GM18502 (cell line): ENCODE results near the gene FIBCD1.

Experiments
- ATAC-seq: cut with Tn5 transposase; IDR thresholded peaks from one replicate; pipeline ENCODE4 v1.9.1; 2021; ENCODE audit warnings: mild to moderate bottlenecking; ENCODE audit not compliant: unreplicated experiment, poor library complexity

FIBCD1 gene

DNA sequence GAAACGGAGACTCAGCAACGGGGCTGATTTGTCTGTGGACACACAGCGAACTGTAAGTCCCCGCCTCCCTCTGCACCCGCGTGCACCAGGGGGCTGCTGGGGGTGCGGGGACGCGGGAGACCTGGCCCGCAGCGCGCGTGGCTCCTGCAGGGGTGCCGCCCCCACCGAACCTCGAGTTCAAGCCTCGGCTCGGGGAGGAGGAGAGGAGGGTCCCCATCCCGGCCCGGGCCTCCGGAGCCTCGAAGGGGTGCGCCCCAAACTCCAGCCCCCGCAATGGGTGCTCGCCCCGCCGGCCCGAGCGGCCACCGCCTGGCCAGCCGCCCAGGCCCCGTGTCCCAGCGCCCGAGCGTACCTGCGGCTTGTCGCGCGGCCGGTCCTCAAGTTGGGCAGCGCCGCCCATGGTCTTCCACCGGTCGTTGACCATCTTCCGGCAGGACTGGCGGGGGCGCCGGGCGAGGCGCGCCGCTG, 829 bp downstream of the FIBCD1 start:
- no peak for ATAC-seq

DNA sequence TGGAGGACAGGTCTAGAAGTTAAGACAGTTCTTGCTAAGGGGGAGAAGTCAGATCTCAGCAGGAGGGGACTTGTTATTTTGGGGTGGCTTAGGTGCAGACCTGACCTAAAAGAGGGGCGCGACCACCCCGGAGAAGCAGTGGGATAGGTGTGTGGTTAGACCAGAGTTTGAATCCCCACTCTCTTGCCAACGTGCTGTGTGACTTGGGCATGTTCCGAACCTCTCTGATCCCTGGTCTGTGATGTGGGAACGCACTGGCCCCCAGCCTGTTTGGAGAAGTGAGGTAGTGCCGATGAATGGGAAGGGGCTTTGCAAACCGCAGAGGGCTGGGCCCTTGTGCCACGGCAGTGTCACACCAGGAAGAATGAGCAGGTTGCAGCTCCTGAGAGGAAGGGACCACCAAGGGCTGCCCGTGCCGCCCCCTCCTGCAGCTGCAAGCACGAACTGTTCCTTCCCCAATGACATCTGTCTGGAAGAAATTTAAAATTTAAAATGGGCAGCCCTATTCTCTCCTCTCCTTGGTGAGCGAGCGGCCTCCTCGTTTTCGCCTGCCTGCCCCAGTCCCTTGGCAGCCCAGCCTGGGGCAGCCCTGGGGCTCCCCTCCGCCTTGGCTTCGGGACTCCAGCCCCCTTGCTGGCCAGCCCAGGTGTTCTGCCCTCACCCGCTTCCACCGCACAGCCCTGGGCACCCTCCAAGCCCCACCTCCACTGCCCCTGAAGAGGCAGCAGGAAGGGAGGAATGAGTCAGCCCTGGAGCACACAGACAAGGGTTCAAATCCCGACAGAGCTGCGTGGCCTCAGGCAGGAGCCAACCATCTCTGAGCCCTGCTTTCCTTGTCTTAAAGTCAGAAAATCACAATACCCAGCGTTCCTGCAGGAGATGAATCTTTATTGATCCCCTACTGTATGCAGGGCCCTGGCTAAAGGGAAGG, 1.6 kb downstream of the FIBCD1 start:
- no peak for ATAC-seq

DNA sequence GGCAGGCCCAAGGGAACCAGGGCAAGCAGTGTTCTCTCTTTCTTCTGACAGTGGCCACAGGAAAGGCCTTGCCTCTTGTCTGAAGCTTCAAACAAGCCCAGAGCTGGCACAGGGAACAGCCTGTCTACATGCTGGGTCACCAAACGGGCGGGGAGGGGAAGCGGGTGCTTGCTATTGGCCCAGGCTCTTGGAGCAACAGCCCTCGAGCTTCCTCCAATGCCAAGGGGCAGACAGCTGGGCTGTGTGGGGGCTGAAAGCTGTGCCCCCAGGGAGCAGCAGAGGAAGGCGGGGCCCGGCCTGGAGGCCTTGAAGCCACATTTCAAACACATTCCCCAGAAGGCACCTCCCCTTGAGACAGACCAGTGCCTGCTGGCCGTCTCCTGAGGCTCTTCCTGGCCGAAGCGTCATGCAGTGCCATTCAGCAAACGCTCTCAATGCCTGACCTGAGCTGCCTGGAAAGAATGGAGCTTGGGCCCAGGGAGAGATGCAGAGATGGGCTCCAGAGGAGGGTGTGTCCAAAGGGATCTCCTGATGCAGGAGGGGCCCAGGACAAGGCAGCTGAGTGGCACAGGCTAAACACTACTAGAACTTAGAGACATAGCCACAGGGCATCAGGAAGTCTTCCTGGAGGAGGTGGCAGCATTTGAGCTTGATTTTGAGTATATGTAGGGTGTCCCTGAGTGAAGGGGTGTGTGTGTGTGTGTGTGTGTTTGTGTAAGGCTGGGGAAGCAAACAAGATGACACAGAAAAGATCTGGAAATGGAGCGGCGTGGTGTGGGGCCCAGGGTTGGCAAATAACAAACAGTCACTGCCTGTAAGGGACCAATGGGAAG, 2.5 kb downstream of the FIBCD1 start:
- no peak for ATAC-seq

DNA sequence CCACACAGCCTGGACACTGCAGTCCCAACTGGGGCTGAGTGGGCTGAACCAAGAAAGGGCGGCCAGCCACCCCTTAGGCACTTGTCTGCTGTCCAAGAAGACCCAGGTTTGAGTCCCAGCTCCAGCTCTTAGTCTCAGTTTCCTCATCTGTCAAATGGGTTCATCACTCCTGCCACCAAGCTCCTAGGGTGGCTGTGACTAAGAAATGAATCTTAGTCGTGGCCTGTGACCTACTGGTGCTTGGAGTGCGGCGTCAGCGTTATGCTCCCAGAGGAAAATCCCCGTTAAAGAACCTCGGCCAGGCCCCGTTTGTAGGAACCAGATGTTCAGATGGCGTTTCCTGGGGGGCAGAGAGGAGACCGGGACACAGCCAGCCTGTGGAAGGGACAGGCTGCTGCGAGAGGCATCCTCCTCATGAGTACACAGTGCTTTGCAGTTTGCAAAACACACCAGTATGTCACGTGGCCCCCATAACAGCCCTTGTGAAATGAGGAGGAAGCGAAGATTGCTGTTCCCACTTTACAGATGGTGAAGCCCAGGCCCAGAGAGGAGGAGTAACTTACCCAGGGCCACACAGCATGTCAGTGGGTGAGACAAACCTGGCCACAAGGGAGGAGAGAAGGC, 3.3 kb downstream of the FIBCD1 start:
- ATAC-seq = no peak

DNA sequence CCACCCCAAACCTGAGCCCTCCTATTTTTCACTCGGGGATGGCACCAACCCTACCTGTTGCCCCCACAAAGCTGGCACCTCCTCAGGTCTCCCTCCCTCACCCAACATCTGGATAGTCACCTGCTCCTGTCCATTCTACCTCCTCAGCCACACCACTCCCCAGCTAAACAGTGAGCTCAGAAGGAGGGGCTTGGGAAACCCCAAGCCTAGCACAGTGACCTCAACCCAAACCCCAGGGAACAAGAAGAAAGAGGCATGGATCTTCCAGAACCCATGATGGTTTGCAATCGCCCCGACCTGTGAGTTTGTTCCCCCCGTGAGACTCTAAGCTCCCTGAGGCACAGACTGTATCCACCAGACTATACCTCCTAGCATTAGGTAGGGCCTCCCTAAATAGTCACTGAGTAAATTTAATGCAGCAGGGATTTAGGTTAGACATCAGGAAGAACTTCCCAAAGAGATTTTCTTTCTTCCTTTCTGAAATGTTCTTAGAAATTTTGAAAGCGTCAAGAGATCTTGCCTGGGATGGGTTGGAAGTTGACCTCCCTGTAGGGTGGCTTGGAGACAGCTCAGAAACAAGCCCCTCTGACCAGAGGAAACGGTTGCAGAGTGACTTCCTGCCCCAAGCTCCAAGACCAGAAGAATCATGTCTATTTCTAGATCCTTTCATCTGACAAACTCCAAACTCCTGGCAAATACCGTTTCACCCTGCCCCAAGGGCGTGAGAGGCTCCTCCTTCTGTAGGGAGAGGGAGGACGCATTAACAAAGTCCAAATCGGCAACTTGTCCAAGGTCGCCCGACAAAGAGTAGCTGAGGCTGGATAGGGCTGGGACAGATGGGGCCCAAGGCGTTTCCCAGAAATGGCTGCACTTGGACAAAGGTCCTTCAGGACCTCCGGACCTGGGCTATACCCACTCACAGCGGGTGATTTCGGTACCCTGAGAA, 4.1 kb downstream of the FIBCD1 start:
- ATAC-seq = no peak

DNA sequence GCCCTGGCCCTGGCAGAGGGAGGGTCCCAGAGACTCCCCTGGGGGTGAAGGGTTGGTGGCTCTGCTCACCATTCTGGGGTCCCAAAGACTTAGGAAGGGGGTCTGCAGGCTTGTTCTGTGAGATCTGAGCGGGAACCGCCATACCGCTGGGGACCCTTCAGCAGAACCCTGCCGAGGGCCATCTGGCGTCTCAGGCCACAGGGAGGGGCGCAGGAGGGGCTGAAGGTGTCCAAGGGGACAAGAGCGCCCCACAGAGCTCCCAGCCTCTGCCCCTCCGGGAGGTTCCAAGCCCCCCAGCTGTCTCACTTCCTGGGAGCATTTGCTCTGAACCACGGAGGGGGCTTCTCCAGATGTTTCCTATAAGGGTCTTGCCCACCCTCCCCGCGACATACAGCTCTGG, 4.8 kb downstream of the FIBCD1 start:
- no peak for ATAC-seq

DNA sequence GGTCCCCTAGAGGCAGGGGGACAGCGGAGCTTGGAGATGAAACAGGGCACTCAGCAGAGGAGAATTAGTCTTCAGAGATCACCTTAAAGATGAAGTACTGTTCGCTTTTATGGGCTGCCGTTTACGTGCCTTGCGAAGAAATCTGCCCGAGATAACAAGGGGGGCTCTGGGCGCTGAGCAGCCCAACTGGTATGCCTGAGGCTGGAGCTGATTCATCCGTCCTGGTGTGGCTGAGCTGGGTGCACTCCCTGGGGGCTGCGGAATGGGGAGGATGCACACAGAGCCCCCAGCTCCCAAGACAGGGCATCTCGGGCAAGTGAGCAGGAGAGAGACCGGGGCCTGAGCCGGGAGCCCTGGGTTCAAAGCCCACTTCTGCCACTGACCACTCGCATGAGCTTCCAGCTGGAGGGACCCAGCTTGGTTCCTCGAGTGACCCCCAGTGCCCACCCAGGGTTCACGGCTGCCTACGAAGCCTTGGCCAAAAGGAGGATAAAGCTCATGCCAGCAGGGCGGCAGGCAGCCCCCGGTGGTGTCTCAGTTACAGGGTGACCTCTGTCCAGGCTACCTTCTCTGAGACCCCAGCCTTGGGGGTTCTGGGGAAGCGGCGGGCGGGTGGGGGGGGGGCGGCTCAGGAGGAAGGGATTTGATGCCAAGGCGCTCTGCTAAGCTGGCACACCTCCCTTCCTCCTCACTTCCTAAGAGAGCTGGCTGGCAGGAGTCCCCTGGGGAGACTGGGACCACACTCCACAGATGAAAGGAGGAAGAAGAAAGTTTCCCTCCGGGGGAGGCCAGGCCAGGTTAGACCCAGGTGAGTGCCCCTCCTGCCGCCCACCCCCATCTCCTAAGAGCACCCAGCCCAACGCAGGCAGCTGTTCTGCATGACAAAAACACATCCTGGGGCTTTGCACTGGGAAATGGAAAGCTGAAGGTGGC, 5.7 kb downstream of the FIBCD1 start:
- no peak for ATAC-seq

DNA sequence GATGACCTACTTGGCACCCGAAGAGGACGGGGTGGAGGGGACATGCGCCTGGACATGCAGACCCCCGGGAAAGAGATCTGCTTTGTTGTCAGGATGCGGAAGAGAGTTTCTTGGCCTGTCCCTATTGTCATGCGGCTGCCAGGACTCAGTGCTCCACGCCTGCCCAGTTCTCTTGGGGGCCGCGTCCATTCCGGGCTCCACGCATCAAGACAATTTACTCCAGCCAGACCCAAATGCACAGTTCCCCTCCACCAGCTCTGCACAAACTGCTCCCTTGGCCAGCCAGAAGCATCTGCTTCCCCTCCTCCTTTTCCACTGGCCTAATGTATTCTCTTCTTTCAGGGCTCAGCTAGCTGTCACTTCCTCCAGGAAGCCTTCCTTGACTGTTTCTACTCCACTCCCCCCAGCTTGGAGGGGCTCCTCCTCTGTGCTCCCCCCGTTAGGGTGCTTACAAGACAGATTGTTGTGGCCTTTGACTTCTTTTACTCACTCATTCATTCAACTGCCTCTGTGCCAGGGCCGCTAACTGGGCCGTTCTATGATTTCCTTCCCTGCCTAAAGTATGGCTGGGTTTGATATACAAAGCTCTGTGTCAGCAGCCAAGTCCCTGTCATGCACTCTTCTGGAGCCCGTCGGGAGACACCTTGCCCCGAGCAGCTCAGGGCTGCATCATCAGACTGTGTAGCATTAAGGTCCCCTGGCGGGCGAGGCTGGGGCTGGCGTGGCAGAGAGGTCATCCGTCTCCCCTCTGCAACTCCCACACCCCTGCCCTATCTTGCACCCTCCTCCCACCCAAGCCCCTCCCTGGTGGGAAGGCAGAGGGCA, 6.6 kb downstream of the FIBCD1 start:
- ATAC-seq = no peak

DNA sequence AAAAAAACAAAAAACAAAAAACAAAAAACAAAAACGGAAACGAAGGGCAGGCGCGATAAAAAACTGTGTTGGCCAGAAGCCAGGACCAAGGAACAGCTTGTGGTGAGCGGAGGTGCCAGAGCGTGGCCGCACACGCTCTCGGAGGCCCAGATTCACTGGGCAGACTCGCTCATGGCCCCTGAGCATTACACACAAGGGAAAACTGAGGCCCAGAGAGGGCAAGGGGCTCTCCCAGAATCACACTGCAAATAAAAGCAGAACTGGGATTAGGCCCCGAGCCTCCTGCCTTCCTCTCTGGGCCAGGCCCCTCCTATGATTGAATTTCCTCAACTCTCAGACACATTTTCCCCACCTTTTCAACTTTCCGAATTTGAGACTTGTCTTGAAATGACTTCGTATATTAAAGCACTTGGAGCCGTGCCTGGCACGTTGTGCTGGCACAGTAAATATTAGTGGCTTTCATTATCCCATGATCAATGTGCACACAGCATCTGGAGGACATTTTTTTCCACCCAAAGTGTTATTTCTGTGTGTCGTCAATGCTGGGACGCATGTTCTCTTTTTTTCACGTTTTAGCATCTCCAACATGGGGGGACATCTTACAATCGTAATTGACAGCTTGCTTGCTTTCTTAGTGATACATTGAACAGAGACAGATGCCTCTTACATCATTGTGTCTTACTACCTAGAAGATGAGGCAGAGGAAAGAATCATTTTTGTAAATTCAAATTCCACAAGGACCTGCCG, 7.4 kb downstream of the FIBCD1 start:
- ATAC-seq = peak; percentile 53

DNA sequence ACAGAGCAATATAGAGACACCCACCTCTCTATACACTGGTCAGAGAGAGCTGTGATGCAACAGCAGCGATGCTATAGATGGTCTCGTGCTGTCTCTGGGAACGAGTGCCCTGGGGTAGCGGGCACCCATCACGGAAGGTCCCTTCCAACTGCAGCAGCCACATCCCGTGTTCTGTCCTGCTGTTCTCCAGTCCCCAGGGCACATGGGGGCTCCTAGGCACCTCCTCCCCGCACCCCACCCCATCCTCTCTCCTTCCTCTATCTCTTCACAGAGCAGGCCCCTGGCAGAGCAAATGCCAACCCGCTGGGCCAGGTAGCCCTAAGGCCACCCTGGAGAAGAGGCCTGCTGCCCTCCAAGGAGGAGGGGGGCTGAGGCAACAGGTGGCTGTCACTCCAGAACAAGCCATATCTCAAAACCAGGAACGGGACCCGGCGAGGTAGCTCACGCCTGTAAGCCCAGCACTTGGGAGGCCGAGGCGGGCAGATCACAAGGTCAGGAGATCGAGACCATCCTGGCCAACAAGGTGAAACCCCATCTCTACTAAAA, 8.2 kb downstream of the FIBCD1 start:
- ATAC-seq = no peak

DNA sequence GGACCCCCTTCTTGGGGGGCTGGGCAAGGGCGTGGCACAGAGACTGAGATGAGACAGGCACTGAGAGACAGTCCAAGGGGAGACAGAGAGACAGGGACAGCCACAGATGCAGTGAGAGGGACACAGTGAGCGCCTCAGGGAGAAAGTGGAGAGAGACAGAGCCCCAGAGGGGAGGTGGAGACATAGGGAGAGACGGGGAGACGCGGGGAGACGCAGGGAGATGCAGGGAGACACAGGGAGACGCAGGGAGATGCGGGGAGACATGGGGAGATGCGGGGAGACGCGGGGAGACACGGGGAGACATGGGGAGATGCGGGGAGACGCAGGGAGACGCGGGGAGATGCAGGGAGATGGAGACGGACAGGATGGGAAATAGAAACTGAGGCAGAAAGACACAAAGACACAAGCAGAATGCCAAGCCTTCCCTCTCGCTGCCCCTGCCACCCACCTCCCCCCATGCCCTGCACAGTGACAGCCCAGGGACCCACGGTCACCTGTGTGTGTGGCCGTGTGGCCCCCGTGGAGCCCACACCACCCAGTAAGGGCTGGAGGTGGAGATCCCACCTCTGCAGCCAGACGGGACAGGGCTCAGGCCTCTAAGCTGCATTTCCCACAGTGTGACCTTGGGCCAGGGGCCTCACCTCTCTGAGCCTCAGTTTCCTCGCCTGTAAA, 8.8 kb downstream of the FIBCD1 start:
- no peak for ATAC-seq

DNA sequence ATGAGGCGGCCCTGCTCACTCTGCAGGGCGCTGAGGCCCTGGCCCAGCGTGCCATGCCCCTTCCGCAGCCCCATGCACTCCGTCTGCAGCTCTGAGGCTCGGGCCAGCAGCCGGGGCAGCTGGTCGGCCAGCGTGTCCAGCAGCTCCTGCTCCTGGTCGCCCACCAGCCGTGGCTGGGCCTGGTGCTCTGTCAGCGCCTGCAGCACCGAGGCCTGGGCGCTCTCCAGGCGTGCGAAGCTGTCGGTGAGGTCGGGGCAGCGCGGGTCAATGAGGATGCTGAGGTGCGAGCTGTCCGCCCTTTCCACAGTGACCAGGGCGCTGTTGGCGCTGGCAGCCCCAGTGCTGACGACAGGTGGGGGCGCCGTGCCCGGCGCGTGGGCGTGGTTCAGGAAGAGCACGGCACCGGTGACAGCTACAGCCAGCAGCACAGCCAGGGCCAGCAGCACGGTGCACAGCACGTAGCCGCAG, 9.4 kb downstream of the FIBCD1 start:
- no peak for ATAC-seq

DNA sequence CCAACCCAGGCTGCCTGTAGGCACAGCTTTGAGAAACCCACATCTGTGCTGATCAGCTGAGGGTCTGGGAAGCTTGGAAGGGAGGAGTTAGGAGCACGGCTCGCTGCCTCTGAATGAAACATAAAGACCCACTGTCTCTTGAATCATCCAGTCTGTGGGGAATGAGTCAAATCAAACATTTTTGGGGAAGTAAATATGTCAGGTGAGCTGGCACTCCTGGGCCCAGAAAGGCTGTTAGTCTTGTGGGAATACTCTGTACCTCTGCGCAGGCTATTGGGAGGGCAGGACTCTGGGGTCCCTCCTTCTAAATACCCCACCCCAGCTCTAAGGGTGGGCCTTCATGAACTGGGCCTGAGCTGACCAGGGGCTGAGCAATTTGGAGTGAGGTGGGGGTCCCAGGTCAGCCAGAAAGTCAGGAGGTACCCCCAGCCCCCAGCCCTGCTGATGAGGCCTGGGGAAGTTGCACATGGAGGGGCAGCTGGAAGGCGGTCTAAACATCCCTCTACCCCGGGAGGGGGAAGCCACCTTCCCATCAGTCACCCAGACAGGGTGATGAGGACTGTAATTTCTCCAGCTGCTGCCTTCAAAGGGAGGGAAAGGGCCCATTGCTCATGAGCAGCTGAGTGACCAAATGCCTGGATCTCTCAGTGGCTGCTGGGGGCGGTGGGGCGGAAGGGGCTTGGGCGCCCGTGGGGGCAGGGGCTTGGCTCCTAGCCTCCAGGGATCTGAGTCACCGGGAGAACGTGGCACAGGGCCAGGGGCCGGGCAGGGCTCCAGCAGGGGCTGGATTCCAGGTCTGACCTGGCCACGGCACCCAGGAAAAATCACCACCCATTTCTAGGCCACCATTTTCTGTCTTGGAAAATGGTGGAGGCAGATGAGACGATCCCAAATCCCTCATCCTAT, 10.8 kb downstream of the FIBCD1 start:
- peak; percentile 56 for ATAC-seq

DNA sequence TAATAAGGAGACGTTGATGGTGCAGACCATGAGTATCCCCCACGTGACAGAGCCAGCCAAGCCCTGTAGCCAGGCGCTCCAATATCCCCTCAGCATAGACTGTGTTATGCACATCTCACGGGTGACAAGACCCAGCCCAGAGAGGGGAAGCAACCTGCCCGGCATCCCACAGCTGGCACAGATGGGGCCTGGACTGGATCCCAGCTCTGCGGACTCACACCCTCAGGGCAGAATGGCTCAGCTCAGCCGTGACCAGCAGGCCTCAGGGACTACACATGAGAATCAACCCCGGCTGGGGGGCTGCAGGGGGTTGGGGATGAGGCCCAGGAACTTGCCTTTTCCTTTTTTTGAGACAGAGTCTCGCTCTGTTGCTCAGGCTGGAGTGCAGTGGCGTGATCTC, 11.7 kb downstream of the FIBCD1 start:
- ATAC-seq = no peak

DNA sequence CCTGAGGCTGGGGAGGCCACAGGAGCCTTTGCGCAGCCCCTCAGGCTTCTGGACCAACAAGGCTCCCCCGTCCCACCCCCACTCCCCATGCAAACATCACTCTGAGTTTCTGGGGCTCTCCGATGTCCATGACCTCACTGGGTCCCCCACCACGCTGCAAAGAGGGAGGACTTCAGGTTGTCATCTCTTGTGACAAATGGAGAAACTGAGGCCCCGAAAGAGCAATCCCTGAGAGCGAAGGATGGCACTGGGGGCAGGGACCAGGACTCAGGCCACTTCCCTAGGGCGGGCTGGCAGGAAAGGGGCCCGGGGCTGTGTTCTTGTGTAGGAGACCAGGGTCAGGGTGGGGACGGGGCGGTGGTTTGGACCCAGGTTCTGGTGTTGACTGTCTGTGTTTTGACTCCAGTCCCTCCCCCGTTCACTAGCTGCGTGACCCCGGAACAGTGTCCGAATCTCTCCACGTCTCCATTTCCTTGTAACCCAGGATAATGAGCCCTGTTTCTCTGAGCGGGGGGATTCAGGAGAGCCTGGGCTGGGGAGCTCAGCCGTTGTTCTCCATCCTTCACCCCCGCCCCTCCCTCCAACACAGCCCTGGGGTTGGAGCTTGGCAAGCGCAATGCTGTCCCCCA, 13.9 kb downstream of the FIBCD1 start:
- no peak for ATAC-seq
